ENCODE data around the gene FOS.

DNA sequence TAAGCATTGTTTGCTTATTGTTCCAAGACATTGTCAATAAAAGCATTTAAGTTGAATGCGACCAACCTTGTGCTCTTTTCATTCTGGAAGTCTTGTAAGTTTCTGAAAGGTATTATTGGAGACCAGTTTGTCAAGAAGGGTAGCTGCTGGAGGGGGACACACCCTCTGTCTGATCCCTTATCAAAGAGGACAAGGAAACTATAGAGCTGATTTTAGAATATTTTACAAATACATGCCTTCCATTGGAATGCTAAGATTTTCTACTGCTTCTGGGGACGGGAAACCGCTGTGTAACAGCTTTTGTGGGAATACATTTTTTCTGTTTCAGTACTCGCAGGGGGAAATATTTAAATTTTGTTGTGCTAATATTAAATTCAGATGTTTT lies 3.5 kb downstream of the FOS start:
- TF ChIP-seq EP300 (conservative IDR thresholded peaks at IDR 0.05; ENCODE audit: poor library complexity, severe bottlenecking) (no peak), EZH2 (IDR thresholded peaks at IDR 0.05; ENCODE audit: borderline replicate concordance, insufficient read depth, low read length, poor library complexity, severe bottlenecking) (no peak), MXI1 (conservative IDR thresholded peaks at IDR 0.05; ENCODE audit: poor library complexity, severe bottlenecking) (no peak)
- TF ChIP-seq, protein P1, sequence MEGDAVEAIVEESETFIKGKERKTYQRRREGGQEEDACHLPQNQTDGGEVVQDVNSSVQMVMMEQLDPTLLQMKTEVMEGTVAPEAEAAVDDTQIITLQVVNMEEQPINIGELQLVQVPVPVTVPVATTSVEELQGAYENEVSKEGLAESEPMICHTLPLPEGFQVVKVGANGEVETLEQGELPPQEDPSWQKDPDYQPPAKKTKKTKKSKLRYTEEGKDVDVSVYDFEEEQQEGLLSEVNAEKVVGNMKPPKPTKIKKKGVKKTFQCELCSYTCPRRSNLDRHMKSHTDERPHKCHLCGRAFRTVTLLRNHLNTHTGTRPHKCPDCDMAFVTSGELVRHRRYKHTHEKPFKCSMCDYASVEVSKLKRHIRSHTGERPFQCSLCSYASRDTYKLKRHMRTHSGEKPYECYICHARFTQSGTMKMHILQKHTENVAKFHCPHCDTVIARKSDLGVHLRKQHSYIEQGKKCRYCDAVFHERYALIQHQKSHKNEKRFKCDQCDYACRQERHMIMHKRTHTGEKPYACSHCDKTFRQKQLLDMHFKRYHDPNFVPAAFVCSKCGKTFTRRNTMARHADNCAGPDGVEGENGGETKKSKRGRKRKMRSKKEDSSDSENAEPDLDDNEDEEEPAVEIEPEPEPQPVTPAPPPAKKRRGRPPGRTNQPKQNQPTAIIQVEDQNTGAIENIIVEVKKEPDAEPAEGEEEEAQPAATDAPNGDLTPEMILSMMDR (IDR thresholded peaks at IDR 0.05; ENCODE audit: poor library complexity, severe bottlenecking) = no peak
